ENCODE measurements around the gene ATP6V0A1. TPM values are rescaled to one million over a fixed set of nuclear protein-coding genes. Genes with fewer than 3 reads are reported as not detected.
"Not testable (repeated sequence)": the region's sequence is repeated elsewhere in the genome, so short reads cannot be mapped to it uniquely, and the experiment has no call there.

ATP6V0A1 gene
- total RNA-seq, 2 donors from 2014 or later = 45.2 to 53.1 TPM

DNA sequence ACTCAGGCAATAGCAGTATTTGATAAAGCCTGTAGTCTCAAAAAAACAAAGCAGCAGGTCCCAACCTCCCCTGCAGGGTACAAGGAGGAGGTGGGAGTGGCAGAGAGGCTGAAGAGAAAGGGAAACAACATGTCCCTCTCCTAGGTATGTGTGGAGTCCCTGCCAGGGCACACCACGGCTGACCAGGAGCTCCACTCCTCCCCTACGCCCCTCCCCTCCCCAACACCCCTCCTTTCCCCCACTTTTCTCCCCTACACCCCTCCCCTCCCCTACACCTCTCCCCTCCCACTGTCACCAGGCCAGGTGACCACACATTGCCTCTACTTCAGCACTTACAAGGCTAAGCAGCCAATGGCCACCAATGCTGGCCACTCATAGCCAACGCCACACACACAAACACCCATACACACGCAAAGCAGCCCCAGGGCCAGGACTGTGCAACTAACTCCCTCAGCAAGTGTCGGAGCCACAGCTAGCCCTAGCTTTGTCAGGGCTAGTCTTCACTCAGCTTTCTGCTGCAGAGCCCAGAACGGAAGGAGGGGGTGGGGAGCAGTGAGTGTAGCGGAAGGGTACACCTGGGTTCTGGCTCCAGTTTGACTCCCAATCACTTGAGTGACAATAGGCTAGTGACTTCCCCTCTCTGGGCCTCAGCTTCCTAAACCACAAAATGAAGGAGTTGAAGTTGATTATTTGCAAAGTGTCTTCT lies 43.8 kb upstream of the ATP6V0A1 start:
- Mint-ChIP-seq H3K4me1 (no peaks in the 10 kb centered on the region), H3K36me3 (ENCODE audit: low read depth) (no peaks in the 10 kb centered on the region), H3K27ac (no peak overlapping the region), H3K9me3 (no peaks in the 10 kb centered on the region), H3K27me3 (ENCODE audit: insufficient read depth) (peaks cover 8% of the 10 kb centered on the region), H3K4me3 (no peak overlapping the region)
- H3K4me1 ChIP-seq (ENCODE audit: control insufficient read depth, insufficient read depth, low read length) = no peaks in the 10 kb centered on the region
- no peaks in the 10 kb centered on the region for H3K9me3 ChIP-seq (ENCODE audit: control insufficient read depth, low read length)
- H3K27me3 ChIP-seq (ENCODE audit: control insufficient read depth, insufficient read depth, low read length, poor library complexity, severe bottlenecking) = peaks cover 5% of the 10 kb centered on the region
- DNase-seq = peak; percentile 67
- H3K36me3 ChIP-seq (ENCODE audit: control insufficient read depth, insufficient read depth, low read length) = no peaks in the 10 kb centered on the region
- H3K4me3 ChIP-seq (ENCODE audit: low read length) = no peak overlapping the region
- H3K27ac ChIP-seq (ENCODE audit: low read depth, low read length) = no peak overlapping the region
- no peak overlapping the region for H3K9ac ChIP-seq (ENCODE audit: extremely low read depth, low read length, poor library complexity, severe bottlenecking)
- WGBS, 2 experiments (ENCODE audit: insufficient coverage in 1 of 2, insufficient read length in 1 of 2) = 89 to 100% methylated on average over 2 to 7 of the region's 7 CpGs
- TF ChIP-seq, protein P1, sequence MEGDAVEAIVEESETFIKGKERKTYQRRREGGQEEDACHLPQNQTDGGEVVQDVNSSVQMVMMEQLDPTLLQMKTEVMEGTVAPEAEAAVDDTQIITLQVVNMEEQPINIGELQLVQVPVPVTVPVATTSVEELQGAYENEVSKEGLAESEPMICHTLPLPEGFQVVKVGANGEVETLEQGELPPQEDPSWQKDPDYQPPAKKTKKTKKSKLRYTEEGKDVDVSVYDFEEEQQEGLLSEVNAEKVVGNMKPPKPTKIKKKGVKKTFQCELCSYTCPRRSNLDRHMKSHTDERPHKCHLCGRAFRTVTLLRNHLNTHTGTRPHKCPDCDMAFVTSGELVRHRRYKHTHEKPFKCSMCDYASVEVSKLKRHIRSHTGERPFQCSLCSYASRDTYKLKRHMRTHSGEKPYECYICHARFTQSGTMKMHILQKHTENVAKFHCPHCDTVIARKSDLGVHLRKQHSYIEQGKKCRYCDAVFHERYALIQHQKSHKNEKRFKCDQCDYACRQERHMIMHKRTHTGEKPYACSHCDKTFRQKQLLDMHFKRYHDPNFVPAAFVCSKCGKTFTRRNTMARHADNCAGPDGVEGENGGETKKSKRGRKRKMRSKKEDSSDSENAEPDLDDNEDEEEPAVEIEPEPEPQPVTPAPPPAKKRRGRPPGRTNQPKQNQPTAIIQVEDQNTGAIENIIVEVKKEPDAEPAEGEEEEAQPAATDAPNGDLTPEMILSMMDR (conservative IDR thresholded peaks at IDR 0.05) = no peak

DNA sequence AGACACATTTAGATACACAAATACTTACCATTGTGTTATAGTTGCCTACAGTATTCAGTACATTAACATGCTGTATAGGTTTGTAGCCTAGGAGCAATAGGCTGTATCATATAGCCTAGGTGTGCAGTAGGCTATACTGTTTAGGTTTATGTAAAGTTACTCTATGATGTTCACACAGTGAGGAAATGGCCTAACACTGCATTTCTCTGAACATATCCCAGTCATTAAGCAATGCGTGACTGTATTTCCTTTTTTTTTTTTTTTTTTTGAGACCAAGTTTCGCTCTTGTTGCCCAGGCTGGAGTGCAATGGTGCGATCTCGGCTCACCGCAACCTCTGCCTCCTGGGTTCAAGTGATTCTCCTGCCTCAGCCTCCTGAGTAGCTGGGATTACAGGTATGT lies 40.7 kb upstream of the ATP6V0A1 start:
- H3K4me1 Mint-ChIP-seq; H3K4me1 ChIP-seq (ENCODE audit: control insufficient read depth, insufficient read depth, low read length); H3K9me3 ChIP-seq (ENCODE audit: control insufficient read depth, low read length); H3K36me3 Mint-ChIP-seq (ENCODE audit: low read depth); H3K4me3 ChIP-seq (ENCODE audit: low read length); H3K9ac ChIP-seq (ENCODE audit: extremely low read depth, low read length, poor library complexity, severe bottlenecking); DNase-seq; H3K36me3 ChIP-seq (ENCODE audit: control insufficient read depth, insufficient read depth, low read length); H3K4me3 Mint-ChIP-seq; H3K9me3 Mint-ChIP-seq; H3K27ac Mint-ChIP-seq; H3K27ac ChIP-seq (ENCODE audit: low read depth, low read length): not testable (repeated sequence)
- H3K27me3 Mint-ChIP-seq (ENCODE audit: insufficient read depth) = peaks cover 37% of the 10 kb centered on the region
- H3K27me3 ChIP-seq (ENCODE audit: control insufficient read depth, insufficient read depth, low read length, poor library complexity, severe bottlenecking) = peaks cover 36% of the 10 kb centered on the region
- WGBS, 2 experiments (ENCODE audit: insufficient coverage in 1 of 2, insufficient read length in 1 of 2) = 80 to 81% methylated on average over 1 to 2 of the region's 5 CpGs

- WGBS, 2 experiments (ENCODE audit: insufficient coverage in 1 of 2, insufficient read length in 1 of 2) = 63% methylated on average over 6 of the region's 6 CpGs; no CpG with 5 or more reads in 1 of the 2 experiments
Observed at GRCh38 chr17:42421136-42421506, 37.6 kb upstream of the ATP6V0A1 start.

More at GRCh38 chr17:42421136-42421506, 37.6 kb upstream of the ATP6V0A1 start:
- Histone ChIP-seq H3K27ac (ENCODE audit: low read depth, low read length) (no peak overlapping the region), H3K27me3 (ENCODE audit: control insufficient read depth, insufficient read depth, low read length, poor library complexity, severe bottlenecking) (peaks cover 68% of the 10 kb centered on the region), H3K4me1 (ENCODE audit: control insufficient read depth, insufficient read depth, low read length) (no peaks in the 10 kb centered on the region), H3K4me3 (ENCODE audit: low read length) (no peak overlapping the region), H3K9me3 (ENCODE audit: control insufficient read depth, low read length) (no peaks in the 10 kb centered on the region), H3K36me3 (ENCODE audit: control insufficient read depth, insufficient read depth, low read length) (no peaks in the 10 kb centered on the region), H3K9ac (ENCODE audit: extremely low read depth, low read length, poor library complexity, severe bottlenecking) (no peak overlapping the region)
- TF ChIP-seq, protein P1 (conservative IDR thresholded peaks at IDR 0.05) = no peak
- Mint-ChIP-seq H3K4me1 (peaks cover 10% of the 10 kb centered on the region), H3K27me3 (ENCODE audit: insufficient read depth) (peaks cover 66% of the 10 kb centered on the region), H3K9me3 (no peaks in the 10 kb centered on the region), H3K4me3 (peak overlapping the region; percentile 61), H3K36me3 (ENCODE audit: low read depth) (no peaks in the 10 kb centered on the region), H3K27ac (no peak overlapping the region)
- DNase-seq = no peak
